Measurements from ENCODE around the gene C6orf136. TPM values are rescaled to one million over a fixed set of nuclear protein-coding genes. Genes with fewer than 3 reads are reported as not detected.
A peak's percentile ranks its signal among the peaks of the same experiment; 100 is the strongest.

C6orf136 gene
- polyA plus RNA-seq, 2 of the 4 experiments (the other 2 are of a cell fraction), result 7.5 to 11.7 TPM

DNA sequence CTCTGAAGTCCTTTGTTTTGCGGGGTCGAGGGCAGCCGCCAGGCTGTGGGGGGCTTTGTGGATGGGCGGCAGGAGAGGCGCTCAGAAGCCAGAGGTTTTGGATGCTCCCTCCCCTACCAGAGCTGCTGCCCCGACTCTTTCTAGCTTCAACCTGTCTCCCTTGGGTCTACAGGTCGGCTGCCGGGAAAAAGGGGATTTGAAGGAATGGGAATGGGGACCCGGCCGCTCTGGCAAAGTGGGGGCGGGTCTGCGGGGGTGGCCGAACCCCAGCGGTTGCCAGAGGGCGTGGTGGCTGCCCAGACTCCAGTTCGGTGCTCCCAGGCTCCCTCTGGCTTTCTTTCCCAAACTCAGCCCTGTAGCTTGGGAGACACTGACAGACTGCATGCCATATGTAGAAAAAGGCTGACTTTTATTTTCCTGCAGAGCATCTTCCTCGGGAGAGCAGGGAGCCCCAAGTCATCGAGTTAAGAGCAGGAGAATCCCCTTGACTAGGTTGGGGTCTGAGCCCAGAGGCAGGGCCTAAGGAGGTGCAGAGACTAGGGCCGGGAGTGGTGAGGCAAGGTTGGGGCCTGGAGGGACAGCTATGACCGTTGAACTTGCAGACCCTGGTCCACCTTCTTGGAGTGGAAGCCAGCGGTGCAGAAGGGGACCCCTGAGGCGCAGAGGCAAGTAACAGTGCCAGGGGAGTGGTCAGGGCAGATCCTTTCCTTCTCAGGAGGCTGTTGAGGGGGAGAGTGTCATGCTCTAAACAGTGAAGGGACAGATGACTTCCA lies 40.9 kb downstream of the C6orf136 start:
- 15% methylated on average over 19 of the region's 22 CpGs for WGBS (ENCODE audit: missing lambda C conversion rate)
- Histone ChIP-seq H3K27ac (peak overlapping the region; percentile 83 to 99), H3K4me3 (peak overlapping the region; percentile 84), H3K4me2 (peak overlapping the region; percentile 79), H3K4me1 (peaks cover 55% of the 10 kb centered on the region), H3K9me3 (no peaks in the 10 kb centered on the region)
- TF ChIP-seq MYC (IDR thresholded peaks at IDR 0.05; ENCODE audit: borderline replicate concordance, low read length) (no peak), BHLHE40 (IDR thresholded peaks at IDR 0.05; ENCODE audit: low read depth, low read length) (no peak)
- TF ChIP-seq, protein P1, sequence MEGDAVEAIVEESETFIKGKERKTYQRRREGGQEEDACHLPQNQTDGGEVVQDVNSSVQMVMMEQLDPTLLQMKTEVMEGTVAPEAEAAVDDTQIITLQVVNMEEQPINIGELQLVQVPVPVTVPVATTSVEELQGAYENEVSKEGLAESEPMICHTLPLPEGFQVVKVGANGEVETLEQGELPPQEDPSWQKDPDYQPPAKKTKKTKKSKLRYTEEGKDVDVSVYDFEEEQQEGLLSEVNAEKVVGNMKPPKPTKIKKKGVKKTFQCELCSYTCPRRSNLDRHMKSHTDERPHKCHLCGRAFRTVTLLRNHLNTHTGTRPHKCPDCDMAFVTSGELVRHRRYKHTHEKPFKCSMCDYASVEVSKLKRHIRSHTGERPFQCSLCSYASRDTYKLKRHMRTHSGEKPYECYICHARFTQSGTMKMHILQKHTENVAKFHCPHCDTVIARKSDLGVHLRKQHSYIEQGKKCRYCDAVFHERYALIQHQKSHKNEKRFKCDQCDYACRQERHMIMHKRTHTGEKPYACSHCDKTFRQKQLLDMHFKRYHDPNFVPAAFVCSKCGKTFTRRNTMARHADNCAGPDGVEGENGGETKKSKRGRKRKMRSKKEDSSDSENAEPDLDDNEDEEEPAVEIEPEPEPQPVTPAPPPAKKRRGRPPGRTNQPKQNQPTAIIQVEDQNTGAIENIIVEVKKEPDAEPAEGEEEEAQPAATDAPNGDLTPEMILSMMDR (IDR thresholded peaks at IDR 0.05), result peak; percentile 10; the same call in 1 of the 3 replicates
- ChIA-PET POLR2A (interaction anchor here (0.6 to 2.2 kb wide), 7 partner anchors 16 to 427 kb away, joined by 3 to 12 read pairs (median 3); partner anchors contain the start of genes MDC1, PSORS1C1 and TUBB), CTCF (interaction anchor here (0.6 to 6.9 kb wide), 10 partner anchors 10 to 198 kb away, joined by 3 to 84 read pairs (median 5); partner anchors contain the start of genes DHX16 and MDC1)
- FAIRE-seq, result no peak
- ATAC-seq, result peak; percentile 12 to 26; a peak in 3 of 6 replicates
- no peak for DNase-seq (ENCODE audit: low read depth in 1 of 2, low spot score in 1 of 2)

DNA sequence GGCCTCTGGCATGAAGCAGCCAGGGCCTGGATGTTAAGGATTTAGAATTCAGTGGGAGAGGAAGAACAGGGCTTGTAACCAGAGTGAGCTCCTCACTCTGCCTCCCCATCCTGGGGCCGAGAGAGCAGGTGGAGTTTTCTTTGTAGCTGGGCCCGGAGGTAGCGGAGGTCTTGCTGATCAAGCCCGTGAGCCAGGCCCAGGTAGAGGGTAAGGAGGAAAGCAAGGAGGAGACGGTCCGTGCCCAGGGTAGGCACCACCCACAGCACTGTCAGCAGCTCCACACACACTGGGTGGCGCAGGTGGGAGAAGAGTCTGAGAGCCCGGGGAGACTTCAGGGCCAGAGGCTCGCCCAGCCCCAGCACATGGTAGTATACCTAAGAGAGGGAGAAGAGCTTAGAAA lies 41.6 kb downstream of the C6orf136 start:
- CTCF ChIA-PET, result interaction anchor here (0.6 to 6.9 kb wide), 9 partner anchors 11 to 197 kb away, joined by 3 to 84 read pairs (median 5); partner anchors contain the start of genes DHX16 and MDC1
- POLR2A ChIA-PET, result interaction anchor here (1.8 to 2.2 kb wide), 2 partner anchors 29 to 33 kb away, joined by 12 read pairs; partner anchors contain the start of genes MDC1 and TUBB

DNA sequence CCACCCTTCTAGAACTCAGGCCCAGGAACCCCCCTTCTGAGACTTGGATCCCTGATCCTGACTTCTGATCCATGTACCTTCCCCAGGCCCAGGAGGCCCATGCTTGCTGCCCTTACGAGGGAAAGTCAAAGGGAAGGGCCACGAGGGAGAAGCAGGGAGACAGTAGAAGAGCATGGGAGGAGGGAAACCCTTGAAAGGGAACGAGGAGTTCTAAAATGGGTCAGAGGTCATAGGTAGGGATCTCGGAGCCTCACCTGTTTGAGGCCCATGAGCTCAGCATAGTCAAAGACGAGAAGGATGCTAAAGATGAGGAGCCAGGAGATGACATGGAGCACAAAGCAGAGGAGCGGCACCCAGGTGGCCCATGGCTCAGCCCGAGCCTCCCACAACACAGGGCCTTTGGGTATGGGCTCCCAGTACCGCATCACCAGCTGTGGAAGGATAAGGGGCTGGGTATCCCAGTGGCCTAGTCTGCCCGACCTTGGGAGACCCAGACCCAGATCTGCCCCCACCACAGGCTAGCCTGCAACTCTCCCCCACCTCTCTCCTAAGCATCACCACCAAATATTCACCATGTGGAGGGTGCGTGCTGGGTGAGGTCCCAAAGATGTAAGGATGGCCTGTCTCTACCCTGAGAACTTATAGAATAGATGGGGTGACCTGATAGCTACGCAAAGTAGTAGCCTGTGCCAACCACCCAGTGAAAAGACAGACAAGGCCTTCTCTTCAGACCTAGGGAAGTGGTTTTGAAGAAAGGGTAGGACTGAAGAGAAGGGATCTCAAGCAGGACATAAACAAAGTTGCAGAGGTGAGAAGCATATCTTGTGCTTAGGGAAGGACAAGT lies 42.3 kb downstream of the C6orf136 start:
- WGBS (ENCODE audit: missing lambda C conversion rate), result 84% methylated on average over 10 of the region's 11 CpGs
- Histone ChIP-seq H3K4me2 (peak overlapping the region; percentile 88; the same call in 2 of the 3 replicates), H3K4me1 (peaks cover 47% of the 10 kb centered on the region), H3K9me3 (no peaks in the 10 kb centered on the region), H3K4me3 (no peak overlapping the region), H3K27ac (peak overlapping the region in 1 of 2 experiments; percentile 99; a peak in 2 of 6 replicates)
- FAIRE-seq (no peak), ATAC-seq (no peak), DNase-seq (ENCODE audit: low read depth in 1 of 2, low spot score in 1 of 2) (no peak)
- ChIA-PET CTCF (interaction anchor here (0.6 to 6.9 kb wide), 6 partner anchors 11 to 158 kb away, joined by 3 to 84 read pairs (median 4); partner anchors contain the start of gene MDC1), POLR2A (interaction anchor here (0.5 to 2.2 kb wide), 2 partner anchors 14 to 32 kb away, joined by 6 to 12 read pairs; partner anchors contain the start of gene TUBB)
- TF ChIP-seq NFE2L2 (conservative IDR thresholded peaks at IDR 0.05; ENCODE audit: low read length) (no peak), MYC (IDR thresholded peaks at IDR 0.05; ENCODE audit: borderline replicate concordance, low read length) (no peak), EHMT2 (IDR thresholded peaks at IDR 0.05; ENCODE audit: low read depth) (no peak)
- TF ChIP-seq, protein P2, sequence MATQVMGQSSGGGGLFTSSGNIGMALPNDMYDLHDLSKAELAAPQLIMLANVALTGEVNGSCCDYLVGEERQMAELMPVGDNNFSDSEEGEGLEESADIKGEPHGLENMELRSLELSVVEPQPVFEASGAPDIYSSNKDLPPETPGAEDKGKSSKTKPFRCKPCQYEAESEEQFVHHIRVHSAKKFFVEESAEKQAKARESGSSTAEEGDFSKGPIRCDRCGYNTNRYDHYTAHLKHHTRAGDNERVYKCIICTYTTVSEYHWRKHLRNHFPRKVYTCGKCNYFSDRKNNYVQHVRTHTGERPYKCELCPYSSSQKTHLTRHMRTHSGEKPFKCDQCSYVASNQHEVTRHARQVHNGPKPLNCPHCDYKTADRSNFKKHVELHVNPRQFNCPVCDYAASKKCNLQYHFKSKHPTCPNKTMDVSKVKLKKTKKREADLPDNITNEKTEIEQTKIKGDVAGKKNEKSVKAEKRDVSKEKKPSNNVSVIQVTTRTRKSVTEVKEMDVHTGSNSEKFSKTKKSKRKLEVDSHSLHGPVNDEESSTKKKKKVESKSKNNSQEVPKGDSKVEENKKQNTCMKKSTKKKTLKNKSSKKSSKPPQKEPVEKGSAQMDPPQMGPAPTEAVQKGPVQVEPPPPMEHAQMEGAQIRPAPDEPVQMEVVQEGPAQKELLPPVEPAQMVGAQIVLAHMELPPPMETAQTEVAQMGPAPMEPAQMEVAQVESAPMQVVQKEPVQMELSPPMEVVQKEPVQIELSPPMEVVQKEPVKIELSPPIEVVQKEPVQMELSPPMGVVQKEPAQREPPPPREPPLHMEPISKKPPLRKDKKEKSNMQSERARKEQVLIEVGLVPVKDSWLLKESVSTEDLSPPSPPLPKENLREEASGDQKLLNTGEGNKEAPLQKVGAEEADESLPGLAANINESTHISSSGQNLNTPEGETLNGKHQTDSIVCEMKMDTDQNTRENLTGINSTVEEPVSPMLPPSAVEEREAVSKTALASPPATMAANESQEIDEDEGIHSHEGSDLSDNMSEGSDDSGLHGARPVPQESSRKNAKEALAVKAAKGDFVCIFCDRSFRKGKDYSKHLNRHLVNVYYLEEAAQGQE (IDR thresholded peaks at IDR 0.05), result no peak

More for the DNA sequence above, 41.6 kb downstream of the C6orf136 start:
- WGBS (ENCODE audit: missing lambda C conversion rate), result 85% methylated on average over 9 of the region's 9 CpGs
- DNase-seq (ENCODE audit: low read depth in 1 of 2, low spot score in 1 of 2) (no peak), ATAC-seq (no peak), FAIRE-seq (no peak)
- Histone ChIP-seq H3K9me3 (no peaks in the 10 kb centered on the region), H3K4me1 (peaks cover 48% of the 10 kb centered on the region), H3K27ac (peak overlapping the region; percentile 83 to 99; a peak in 5 of 6 replicates), H3K4me3 (no peak overlapping the region), H3K4me2 (peak overlapping the region; percentile 79)
- TF ChIP-seq PHF8 (IDR thresholded peaks at IDR 0.05; ENCODE audit: borderline replicate concordance, low read depth) (no peak), HEYL (CRISPR knock-in tag; IDR thresholded peaks at IDR 0.05) (no peak)
- TF ChIP-seq, protein P3, sequence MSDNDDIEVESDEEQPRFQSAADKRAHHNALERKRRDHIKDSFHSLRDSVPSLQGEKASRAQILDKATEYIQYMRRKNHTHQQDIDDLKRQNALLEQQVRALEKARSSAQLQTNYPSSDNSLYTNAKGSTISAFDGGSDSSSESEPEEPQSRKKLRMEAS (IDR thresholded peaks at IDR 0.05), result no peak
